MG63 (cell line): ENCODE data around the gene ASCL4. TPM values are rescaled to one million over a fixed set of nuclear protein-coding genes. Genes with fewer than 3 reads are reported as not detected.
"Not testable (repeated sequence)": the region's sequence is repeated elsewhere in the genome, so short reads cannot be mapped to it uniquely, and the experiment has no call there.

ENCODE experiments used
- DNase-seq: peaks from one replicate; pipeline ENCODE4 v3.0.0-alpha.2; 2020
- H3K27me3 ChIP-seq: fragments of 250-450 bp; sonication (Bioruptor Pico); 2 replicates; pipeline ENCODE4 v1.5.1; 2020; ENCODE audit warnings: mild to moderate bottlenecking, moderate library complexity
- H3K36me3 ChIP-seq: fragments of 250-450 bp; sonication (Bioruptor Pico); 2 replicates; pipeline ENCODE4 v1.5.1; 2020; ENCODE audit warnings: mild to moderate bottlenecking, moderate library complexity
- H3K4me3 ChIP-seq: fragments of 250-450 bp; sonication (Bioruptor Pico); 2 replicates; pipeline ENCODE4 v1.5.1; 2020; ENCODE audit warnings: mild to moderate bottlenecking, moderate library complexity
- H3K9me3 ChIP-seq: fragments of 250-450 bp; sonication (Bioruptor Pico); 2 replicates; pipeline ENCODE4 v1.5.1; 2020; ENCODE audit warnings: mild to moderate bottlenecking, moderate library complexity
- total RNA-seq: library from RNA; depleted of rRNA; stranded (reverse); fragments of >200 nt; shearing (Covaris generic); gene quantifications from 2 replicates; pipeline ENCODE4 v1.2.3, GENCODE V29; 2014; ENCODE audit warnings: low replicate concordance; rRNA removed

ASCL4 gene
- total RNA-seq = not detected in 2 replicates

GRCh38 chr12:107774349-107775029, at the start of gene ASCL4:
Gene ASCL4, plus strand, starts transcription at chr12:107774704. Its CDS starts 515 bp downstream, at chr12:107775219.
- Histone ChIP-seq H3K27me3 (peaks cover 42% of the 10 kb centered on the region), H3K4me3 (no peak within 1 kb of the TSS), H3K36me3 (no peaks in the 10 kb centered on the region), H3K9me3 (no peaks in the 10 kb centered on the region)
- DNase-seq = no peak

- not testable (repeated sequence) for H3K4me3 ChIP-seq, H3K9me3 ChIP-seq, H3K36me3 ChIP-seq, DNase-seq, H3K27me3 ChIP-seq
Observed at GRCh38 chr12:107727327-107727726, 47.2 kb upstream of the ASCL4 start.

- not testable (repeated sequence) for DNase-seq, H3K4me3 ChIP-seq, H3K36me3 ChIP-seq, H3K9me3 ChIP-seq, H3K27me3 ChIP-seq
Observed at GRCh38 chr12:107727742-107728141, 46.8 kb upstream of the ASCL4 start.

GRCh38 chr12:107730618-107731341, 43.7 kb upstream of the ASCL4 start:
- no peaks in the 10 kb centered on the region for H3K27me3 ChIP-seq
- H3K9me3 ChIP-seq = no peaks in the 10 kb centered on the region
- peaks cover 30% of the 10 kb centered on the region for H3K36me3 ChIP-seq
- DNase-seq = no peak
- H3K4me3 ChIP-seq = no peak overlapping the region

GRCh38 chr12:107731366-107731765, 43.1 kb upstream of the ASCL4 start:
- Histone ChIP-seq H3K9me3 (no peaks in the 10 kb centered on the region), H3K27me3 (no peaks in the 10 kb centered on the region), H3K36me3 (peaks cover 32% of the 10 kb centered on the region), H3K4me3 (no peak overlapping the region)
- DNase-seq = no peak

- Histone ChIP-seq H3K36me3 (peaks cover 41% of the 10 kb centered on the region), H3K27me3 (no peaks in the 10 kb centered on the region), H3K4me3 (no peak overlapping the region), H3K9me3 (no peaks in the 10 kb centered on the region)
- DNase-seq = no peak
Observed at GRCh38 chr12:107732365-107732764, 42.1 kb upstream of the ASCL4 start.

- Histone ChIP-seq H3K4me3 (no peak overlapping the region), H3K27me3 (no peaks in the 10 kb centered on the region), H3K9me3 (no peaks in the 10 kb centered on the region), H3K36me3 (peaks cover 59% of the 10 kb centered on the region)
- DNase-seq = no peak
Observed at GRCh38 chr12:107734139-107734538, 40.4 kb upstream of the ASCL4 start.

- Histone ChIP-seq H3K36me3 (peaks cover 69% of the 10 kb centered on the region), H3K9me3 (no peaks in the 10 kb centered on the region), H3K27me3 (no peaks in the 10 kb centered on the region), H3K4me3 (no peak overlapping the region)
- no peak for DNase-seq
Observed at GRCh38 chr12:107735763-107736162, 38.7 kb upstream of the ASCL4 start.

GRCh38 chr12:107736914-107737313, 37.6 kb upstream of the ASCL4 start:
- Histone ChIP-seq H3K4me3 (no peak overlapping the region), H3K36me3 (peaks cover 78% of the 10 kb centered on the region), H3K9me3 (no peaks in the 10 kb centered on the region), H3K27me3 (no peaks in the 10 kb centered on the region)
- DNase-seq = no peak

- H3K36me3 ChIP-seq = peaks cover 84% of the 10 kb centered on the region
- H3K9me3 ChIP-seq = no peaks in the 10 kb centered on the region
- H3K27me3 ChIP-seq = no peaks in the 10 kb centered on the region
- peak overlapping the region; percentile 11 for H3K4me3 ChIP-seq
- DNase-seq = peak; percentile 17
Observed at GRCh38 chr12:107748472-107748871, 26.0 kb upstream of the ASCL4 start.

GRCh38 chr12:107749083-107749482, 25.4 kb upstream of the ASCL4 start:
- H3K9me3 ChIP-seq = no peaks in the 10 kb centered on the region
- DNase-seq = no peak
- H3K36me3 ChIP-seq = peaks cover 84% of the 10 kb centered on the region
- H3K4me3 ChIP-seq = peak overlapping the region; percentile 11; the same call in 1 of the 2 replicates
- no peaks in the 10 kb centered on the region for H3K27me3 ChIP-seq

GRCh38 chr12:107759410-107759809, 15.1 kb upstream of the ASCL4 start:
- peak overlapping the region; percentile 93 for H3K4me3 ChIP-seq
- H3K36me3 ChIP-seq = peaks cover 43% of the 10 kb centered on the region
- DNase-seq = peak; percentile 56
- no peaks in the 10 kb centered on the region for H3K27me3 ChIP-seq
- 0 out of 2 replicates have a peak, but pooled peaks cover 2% of the 10 kb centered on the region for H3K9me3 ChIP-seq

- peak overlapping the region; percentile 93 for H3K4me3 ChIP-seq
- DNase-seq = peak; percentile 26
- H3K36me3 ChIP-seq = peaks cover 34% of the 10 kb centered on the region
- 0 out of 2 replicates have a peak, but pooled peaks cover 2% of the 10 kb centered on the region for H3K9me3 ChIP-seq
- no peaks in the 10 kb centered on the region for H3K27me3 ChIP-seq
Observed at GRCh38 chr12:107760207-107760808, 14.2 kb upstream of the ASCL4 start.

- 0 out of 2 replicates have a peak, but pooled peaks cover 2% of the 10 kb centered on the region for H3K9me3 ChIP-seq
- peak; percentile 94 for DNase-seq
- H3K27me3 ChIP-seq = no peaks in the 10 kb centered on the region
- peak within 1 kb of the TSS; percentile 93 for H3K4me3 ChIP-seq
- H3K36me3 ChIP-seq = peaks cover 27% of the 10 kb centered on the region
Observed at GRCh38 chr12:107760809-107761501, 13.5 kb upstream of the ASCL4 start, which contains the start of gene PRDM4. Gene PRDM4, minus strand, starts transcription at chr12:107761137. Its CDS starts 622 bp downstream, at chr12:107760515.

- Histone ChIP-seq H3K9me3 (0 out of 2 replicates have a peak, but pooled peaks cover 2% of the 10 kb centered on the region), H3K27me3 (no peaks in the 10 kb centered on the region), H3K4me3 (peak overlapping the region; percentile 93), H3K36me3 (peaks cover 22% of the 10 kb centered on the region)
- no peak for DNase-seq
Observed at GRCh38 chr12:107761502-107761904, 13.0 kb upstream of the ASCL4 start.

- Histone ChIP-seq H3K36me3 (peaks cover 11% of the 10 kb centered on the region), H3K9me3 (0 out of 2 replicates have a peak, but pooled peaks cover 2% of the 10 kb centered on the region), H3K27me3 (no peaks in the 10 kb centered on the region), H3K4me3 (no peak overlapping the region)
- no peak for DNase-seq
Observed at GRCh38 chr12:107762874-107763273, 11.6 kb upstream of the ASCL4 start.
